ENCODE data around the gene LMNTD2.
A peak's percentile ranks its signal among the peaks of the same experiment; 100 is the strongest.

LMNTD2 gene

GRCh38 chr11:567629-568292 lies 7.2 kb upstream of the LMNTD2 start:
- no peak for DNase-seq

- DNase-seq: no peak
Measured at GRCh38 chr11:567011-567628, 6.6 kb upstream of the LMNTD2 start.

DNA sequence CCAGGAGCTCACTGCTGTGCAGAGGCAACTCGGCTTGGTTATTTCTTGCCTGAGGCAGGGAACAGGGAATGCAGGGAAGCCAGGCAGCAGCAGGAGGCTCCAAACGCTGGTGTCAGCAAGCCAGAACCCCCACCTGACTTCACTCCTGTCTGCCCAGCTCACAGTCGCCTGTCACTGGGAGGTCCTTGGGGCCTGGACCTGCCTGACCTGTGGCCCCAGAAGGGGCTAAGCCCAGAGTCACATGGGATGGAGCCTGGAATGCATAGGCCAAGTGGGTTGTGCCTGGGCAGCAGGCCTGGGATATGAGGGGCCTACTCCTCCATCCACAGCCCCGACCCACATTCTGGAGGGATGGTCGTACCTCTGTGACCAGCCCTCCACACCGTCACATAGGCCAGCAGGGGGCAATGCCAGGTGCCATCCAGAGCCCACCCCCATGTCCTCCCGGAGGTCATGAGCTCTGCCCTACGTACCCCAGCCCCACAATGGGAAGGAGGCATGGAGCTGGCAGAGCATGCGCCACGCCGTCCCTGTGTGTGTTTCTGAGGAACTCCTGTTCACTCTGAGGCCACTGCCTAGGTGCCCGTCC lies 5.5 kb upstream of the LMNTD2 start:
- DNase-seq: no peak

GRCh38 chr11:563812-564578 lies 3.5 kb upstream of the LMNTD2 start:
- DNase-seq: no peak

DNA sequence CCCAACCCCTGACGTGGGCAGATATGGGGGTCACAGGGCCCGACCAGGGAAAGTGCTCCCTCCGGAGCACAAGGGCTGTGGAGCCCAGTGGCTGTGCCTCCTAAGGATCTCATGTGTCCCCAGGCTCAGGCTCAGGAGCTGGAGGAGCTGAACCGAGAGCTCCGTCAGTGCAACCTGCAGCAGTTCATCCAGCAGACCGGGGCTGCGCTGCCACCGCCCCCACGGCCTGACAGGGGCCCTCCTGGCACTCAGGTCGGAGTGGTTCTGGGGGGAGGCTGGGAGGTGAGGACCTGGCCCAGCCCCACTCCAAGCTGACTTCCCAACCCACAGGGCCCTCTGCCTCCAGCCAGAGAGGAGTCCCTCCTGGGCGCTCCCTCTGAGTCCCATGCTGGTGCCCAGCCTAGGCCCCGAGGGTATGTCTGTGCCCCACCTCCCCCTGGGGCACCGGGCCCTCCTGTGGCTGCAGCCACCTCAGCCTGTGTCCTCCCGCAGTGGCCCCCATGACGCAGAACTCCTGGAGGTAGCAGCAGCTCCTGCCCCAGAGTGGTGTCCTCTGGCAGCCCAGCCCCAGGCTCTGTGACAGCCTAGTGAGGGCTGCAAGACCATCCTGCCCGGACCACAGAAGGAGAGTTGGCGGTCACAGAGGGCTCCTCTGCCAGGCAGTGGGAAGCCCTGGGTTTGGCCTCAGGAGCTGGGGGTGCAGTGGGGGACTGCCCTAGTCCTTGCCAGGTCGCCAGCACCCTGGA lies 2.7 kb upstream of the LMNTD2 start:
- DNase-seq: no peak

DNA sequence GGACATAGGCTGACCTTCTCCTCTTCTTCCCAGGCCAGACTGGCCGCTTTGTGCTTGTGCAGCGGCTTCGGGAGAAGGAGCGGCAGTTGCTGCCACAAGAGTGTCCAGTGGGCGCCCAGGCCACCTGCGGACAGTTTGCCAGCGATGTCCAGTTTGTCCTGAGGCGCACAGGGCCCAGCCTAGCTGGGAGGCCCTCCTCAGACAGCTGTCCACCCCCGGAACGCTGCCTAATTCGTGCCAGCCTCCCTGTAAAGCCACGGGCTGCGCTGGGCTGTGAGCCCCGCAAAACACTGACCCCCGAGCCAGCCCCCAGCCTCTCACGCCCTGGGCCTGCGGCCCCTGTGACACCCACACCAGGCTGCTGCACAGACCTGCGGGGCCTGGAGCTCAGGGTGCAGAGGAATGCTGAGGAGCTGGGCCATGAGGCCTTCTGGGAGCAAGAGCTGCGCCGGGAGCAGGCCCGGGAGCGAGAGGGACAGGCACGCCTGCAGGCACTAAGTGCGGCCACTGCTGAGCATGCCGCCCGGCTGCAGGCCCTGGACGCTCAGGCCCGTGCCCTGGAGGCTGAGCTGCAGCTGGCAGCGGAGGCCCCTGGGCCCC lies 1.6 kb upstream of the LMNTD2 start:
- no peak for DNase-seq

DNA sequence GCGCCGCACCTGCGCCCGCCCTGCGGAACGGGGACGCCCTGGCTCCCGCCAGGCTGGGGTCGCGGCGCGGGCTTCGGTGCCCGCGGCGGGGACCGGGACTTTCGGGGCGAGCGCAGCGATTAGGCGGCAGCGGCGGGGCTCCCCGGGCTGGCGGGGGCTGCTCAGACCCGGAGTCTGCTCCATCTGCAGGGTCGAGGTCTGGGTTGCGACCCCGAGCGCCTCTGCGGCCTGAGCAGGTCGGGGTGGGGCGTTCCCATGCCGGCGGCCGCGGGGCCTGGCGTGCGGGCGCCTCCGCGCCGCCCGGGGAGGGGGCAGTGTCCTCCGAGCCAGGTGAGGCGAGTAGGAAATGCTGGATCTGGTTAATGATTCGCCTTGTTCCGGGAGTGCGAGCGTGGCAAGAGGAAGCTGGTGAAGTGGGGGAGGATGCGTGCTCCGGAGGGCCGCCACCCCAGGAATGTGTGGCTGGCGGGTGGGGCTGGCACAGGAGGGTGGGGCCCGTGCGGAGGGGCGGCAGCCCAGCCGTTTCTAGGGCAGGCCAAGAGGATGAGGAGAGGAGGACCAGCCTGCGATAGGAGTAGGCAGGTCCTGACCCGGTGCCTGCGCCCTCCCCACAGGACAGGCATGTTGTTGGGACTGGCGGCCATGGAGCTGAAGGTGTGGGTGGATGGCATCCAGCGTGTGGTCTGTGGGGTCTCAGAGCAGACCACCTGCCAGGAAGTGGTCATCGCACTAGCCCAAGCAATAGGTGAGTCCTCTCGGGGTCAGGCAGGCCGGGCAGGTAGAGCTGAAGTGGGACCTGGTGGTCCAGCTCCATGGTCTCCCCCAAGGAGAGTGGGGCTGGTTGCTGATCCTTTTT lies 838 bp upstream of the LMNTD2 start:
- no peak for DNase-seq

GRCh38 chr11:559712-560304 lies 730 bp downstream of the LMNTD2 start:
- DNase-seq: no peak

DNA sequence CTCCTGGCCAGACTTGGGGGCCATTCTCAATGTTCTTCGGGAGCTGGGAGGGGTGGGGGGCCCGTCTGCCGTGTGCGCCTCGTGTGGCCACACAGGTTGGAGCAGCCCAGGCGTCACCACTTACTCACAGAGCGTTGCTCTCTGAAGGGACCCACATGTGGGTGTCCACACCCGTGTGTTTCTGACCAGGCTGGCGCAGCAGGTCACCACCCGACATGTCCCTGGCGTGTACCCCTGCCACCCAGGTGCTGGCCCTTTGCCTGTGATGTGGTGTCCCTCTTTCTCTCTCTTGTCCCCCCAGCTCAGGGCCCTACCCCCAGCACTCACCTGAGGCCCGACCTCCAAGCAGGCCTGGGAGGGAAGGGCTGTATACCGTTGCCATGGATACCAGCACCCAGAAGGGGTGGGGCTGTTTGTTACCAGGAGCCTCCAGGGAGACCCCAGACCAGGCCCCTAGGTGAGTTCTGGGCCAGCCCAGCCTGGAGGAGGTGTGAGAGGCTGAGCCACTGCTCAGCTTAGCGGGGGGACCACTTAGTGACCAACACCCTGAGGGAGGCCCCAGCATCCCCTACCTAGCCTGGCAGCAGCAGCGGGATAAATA lies 1.4 kb downstream of the LMNTD2 start:
- DNase-seq: no peak

- no peak for DNase-seq
Measured at GRCh38 chr11:558503-558902, 2.0 kb downstream of the LMNTD2 start.

DNA sequence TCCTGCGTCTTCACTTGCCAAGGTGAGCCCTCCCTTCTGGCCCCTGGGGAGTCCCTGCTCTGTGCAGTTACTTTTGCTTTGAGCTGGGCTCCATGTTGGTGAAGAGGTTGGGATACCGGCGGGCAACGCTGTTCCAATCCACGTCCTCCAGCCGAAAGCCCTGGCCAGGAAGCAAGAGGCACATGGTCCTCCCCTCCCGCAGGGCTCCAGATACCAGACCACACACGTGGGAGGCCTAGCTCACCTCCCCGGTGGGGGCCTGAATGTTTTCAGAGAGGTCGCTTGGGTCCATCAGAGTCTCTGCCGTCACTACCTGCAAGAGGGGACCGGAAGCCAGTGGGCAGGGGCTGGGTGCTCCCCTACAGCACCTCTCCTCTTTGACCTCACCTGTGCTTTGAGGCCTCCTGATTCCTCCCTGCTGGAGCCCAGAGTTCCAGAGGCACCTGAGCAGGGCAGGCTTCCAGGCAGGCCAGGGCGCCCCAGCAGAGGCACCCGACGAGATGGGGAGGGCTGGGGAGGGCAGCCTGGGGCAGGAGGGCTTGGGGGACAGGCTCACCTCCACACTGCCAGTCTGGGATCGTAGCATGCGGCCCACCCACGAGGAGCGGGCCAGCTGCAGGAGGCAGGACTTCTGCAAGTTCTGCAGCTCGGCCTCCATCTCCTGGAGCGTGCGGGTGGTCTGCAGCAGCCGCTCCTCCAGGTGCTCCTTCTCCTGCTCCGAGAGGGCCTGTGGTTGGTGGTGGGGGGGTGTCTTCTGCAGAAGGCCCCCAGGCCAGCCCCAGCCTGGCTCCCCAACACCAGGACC lies 3.0 kb downstream of the LMNTD2 start:
- DNase-seq: no peak

DNA sequence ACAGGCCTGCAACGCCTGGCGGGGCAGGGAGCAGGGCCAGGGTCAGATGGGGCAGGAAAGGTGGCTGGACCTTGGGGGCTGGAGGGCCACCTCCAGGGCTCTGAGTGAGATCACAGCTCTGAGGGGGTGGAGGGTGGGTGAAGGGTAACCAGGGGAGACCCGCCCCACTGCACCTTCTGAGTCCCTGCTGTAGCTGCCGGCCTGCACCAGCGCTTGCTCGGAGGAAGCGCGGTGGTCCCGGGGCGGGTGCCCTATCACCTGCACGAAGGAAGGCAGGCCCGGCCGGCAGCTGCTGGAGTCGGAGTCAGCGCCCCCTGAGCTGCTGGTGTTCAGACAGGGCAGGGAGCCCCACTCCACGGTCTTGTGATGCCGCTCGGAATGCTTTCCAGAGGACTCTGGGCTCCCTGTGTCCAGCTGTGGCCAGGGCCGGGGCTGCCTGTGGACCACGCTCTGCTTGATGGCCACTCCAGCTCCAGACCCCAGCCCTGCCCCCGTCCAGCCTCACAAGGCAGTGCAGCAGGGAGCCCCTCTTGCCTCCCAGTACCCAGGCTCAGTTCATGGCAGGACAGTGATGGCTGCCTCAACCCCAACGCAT lies 3.8 kb downstream of the LMNTD2 start:
- DNase-seq: no peak

GRCh38 chr11:555780-556661 lies 4.5 kb downstream of the LMNTD2 start:
- no peak for DNase-seq

DNA sequence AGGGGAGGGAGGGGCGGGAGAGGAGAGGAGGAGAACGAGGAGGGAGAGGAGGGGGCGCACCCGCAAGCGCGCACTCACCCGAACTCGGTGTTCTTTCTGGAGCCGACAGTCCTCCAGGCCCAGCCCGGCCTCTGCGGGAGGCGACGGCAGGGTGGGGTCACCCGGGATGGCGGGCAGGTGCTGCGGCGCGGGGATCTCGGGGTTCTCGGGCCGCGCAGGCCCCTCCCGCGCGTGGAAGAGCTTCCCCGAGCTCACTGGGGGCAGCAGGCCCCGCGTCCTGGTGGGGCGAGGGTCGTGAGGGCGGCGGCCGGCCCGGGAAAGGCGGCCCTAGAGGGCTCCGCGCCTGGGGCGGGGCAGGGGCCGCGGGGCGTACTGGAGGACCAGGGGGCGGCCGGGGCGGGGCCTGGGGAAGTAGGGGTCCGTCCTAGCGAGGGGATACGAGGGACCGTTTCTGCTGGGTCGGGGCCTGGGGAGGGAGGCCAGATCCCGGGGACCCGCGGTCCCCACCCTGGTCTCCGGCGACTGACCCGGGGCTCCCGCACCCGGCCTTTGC lies 5.2 kb downstream of the LMNTD2 start:
- DNase-seq: no peak

- peak; percentile 63 for DNase-seq
Measured at GRCh38 chr11:554428-555226, 5.9 kb downstream of the LMNTD2 start.

DNA sequence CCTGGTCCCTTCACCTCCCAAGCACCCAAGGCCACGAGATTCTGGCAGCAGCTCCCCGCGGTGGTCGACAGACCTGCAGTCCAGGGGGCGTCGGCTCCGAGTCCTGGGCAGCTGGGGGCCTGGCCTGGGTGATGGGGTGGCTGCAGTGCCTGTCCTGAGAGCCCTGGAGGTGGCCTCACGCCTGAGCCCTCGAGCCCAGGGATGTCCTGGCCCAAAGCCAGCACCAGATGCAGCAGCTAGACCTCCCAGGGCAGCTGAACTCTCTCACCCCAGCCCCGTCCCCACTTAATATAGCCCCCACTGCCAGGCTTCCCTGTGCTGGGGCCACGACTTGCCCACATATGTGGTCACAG lies 6.6 kb downstream of the LMNTD2 start:
- DNase-seq: no peak

All from activated CD4-positive, alpha-beta T cell treated with anti-CD3 and anti-CD28 coated beads for 1 hour (primary cell).